CD4-positive, alpha-beta T cell (primary cell): ENCODE data around the gene CDC42BPA. TPM values are rescaled to one million over a fixed set of nuclear protein-coding genes. Genes with fewer than 3 reads are reported as not detected.

ENCODE experiments used
- ATAC-seq: fragments of 200-7000 bp; cut with Tn5 transposase; one replicate; pipeline ENCODE4 v1.10.0; 2022; ENCODE audit warnings: mild to moderate bottlenecking; ENCODE audit not compliant: poor library complexity
- CTCF ChIA-PET: fragments of 350-600 bp; sonication (Branson Sonifier 250); formaldehyde crosslinking; loops from one replicate; lab custom pipeline; 2021; ENCODE audit warnings: antibody characterized with exemption, inconsistent platforms; lab: Charles Lee
- POLR2A ChIA-PET: fragments of 350-600 bp; sonication (Branson Sonifier 250); formaldehyde crosslinking; loops from one replicate; lab custom pipeline; 2021; ENCODE audit warnings: antibody characterized with exemption, inconsistent platforms; lab: Charles Lee
- DNase-seq, 14 experiments: peaks; one replicate each; pipeline ENCODE4 v3.0.0-alpha.2; 2013 to 2020; ENCODE audit warnings: mixed read lengths in 2 of 14
- H3K27ac ChIP-seq, 2 donors: one replicate each; pipeline versions ENCODE4 v1.5.1 to v1.7.0; 2013; ENCODE audit warnings: low read length in 2 of 2, low read depth in 1 of 2, mild to moderate bottlenecking in 1 of 2
- H3K27me3 ChIP-seq, 2 experiments: 1 replicate in 1 of 2; 2 replicates in 1 of 2; pipeline versions ENCODE4 v1.6.1 to v1.7.0; 2013; ENCODE audit warnings: low read length in 2 of 2, control low read depth in 1 of 2, mild to moderate bottlenecking in 1 of 2, moderate library complexity in 1 of 2; ENCODE audit not compliant: insufficient read depth in 2 of 2, control insufficient read depth in 1 of 2
- H3K36me3 ChIP-seq: one replicate; pipeline ENCODE4 v1.6.1; 2013; ENCODE audit warnings: low read length, control low read depth; ENCODE audit not compliant: insufficient read depth
- H3K4me1 ChIP-seq: one replicate; pipeline ENCODE4 v1.6.1; 2013; ENCODE audit warnings: low read length, control low read depth; ENCODE audit not compliant: insufficient read depth
- H3K4me3 ChIP-seq: one replicate; pipeline ENCODE4 v1.5.1; 2013; ENCODE audit warnings: mild to moderate bottlenecking, low read length, moderate library complexity
- H3K9me3 ChIP-seq, 2 experiments: 1 replicate in 1 of 2; 2 replicates in 1 of 2; pipeline versions ENCODE4 v1.6.1 to v1.7.0; 2013; ENCODE audit warnings: low read length in 2 of 2, mild to moderate bottlenecking in 2 of 2, control low read depth in 1 of 2, moderate library complexity in 1 of 2; ENCODE audit not compliant: control insufficient read depth in 1 of 2, insufficient read depth in 1 of 2
- H3K27ac Mint-ChIP-seq: one replicate; pipeline ENCODE4 v1.8.0; 2020; ENCODE audit warnings: mixed read lengths
- H3K27me3 Mint-ChIP-seq: one replicate; pipeline ENCODE4 v1.8.0; 2021; ENCODE audit warnings: mixed read lengths
- H3K36me3 Mint-ChIP-seq: one replicate; pipeline ENCODE4 v1.8.0; 2021; ENCODE audit warnings: low read depth, mixed read lengths
- H3K4me1 Mint-ChIP-seq: one replicate; pipeline ENCODE4 v1.8.0; 2021; ENCODE audit warnings: low read depth, mixed read lengths
- H3K4me3 Mint-ChIP-seq: one replicate; pipeline ENCODE4 v1.8.0; 2020; ENCODE audit warnings: mild to moderate bottlenecking, mixed read lengths
- H3K9me3 Mint-ChIP-seq: one replicate; pipeline ENCODE4 v1.8.0; 2020; ENCODE audit warnings: mixed read lengths
- CTCF ChIP-seq: fragments of 200-600 bp; IDR thresholded peaks from one replicate; pipeline ENCODE4 v1.8.0; 2022; ENCODE audit warnings: antibody characterized with exemption, mild to moderate bottlenecking
- intact Hi-C, 2 experiments: fragments of 100-400 bp; cut with DNase I in 1 of 2; cut with micrococcal nuclease in 1 of 2; formaldehyde crosslinking; loops; one replicate each; pipeline versions ENCODE4 v1.15.1 to v1.9.0; 2023 to 2025; cut with DNase I, micrococcal nuclease
- total RNA-seq, 174 experiments: library from RNA in 2 of 174; stranded (reverse) in 2 of 174; gene quantifications; one replicate each; pipeline ENCODE4 v1.2.3 and lab custom pipeline; 2021 to 2026

Gene CDC42BPA
- total RNA-seq, 2 experiments from 2014 or later = 2.2 to 3.0 TPM

GRCh38 chr1:227212164-227212563 lies 106.1 kb downstream of the CDC42BPA start:
- DNase-seq (no peak), ATAC-seq (no peak)
- H3K9me3 ChIP-seq = no peaks in the 10 kb centered on the region
- ChIA-PET POLR2A (no interaction called here), CTCF (no interaction called here)
- TF ChIP-seq CTCF = no peak
- H3K4me1 Mint-ChIP-seq = no peaks in the 10 kb centered on the region
- no peak overlapping the region for H3K27ac Mint-ChIP-seq
- H3K4me3 Mint-ChIP-seq = no peak overlapping the region
- no peaks in the 10 kb centered on the region for H3K36me3 Mint-ChIP-seq
- H3K4me1 ChIP-seq = no peaks in the 10 kb centered on the region
- H3K9me3 Mint-ChIP-seq = no peaks in the 10 kb centered on the region
- H3K4me3 ChIP-seq = no peak overlapping the region
- peaks cover 4% of the 10 kb centered on the region for H3K27me3 Mint-ChIP-seq
- H3K27me3 ChIP-seq = peaks cover 3 to 13% of the 10 kb centered on the region in 2 experiments
- intact Hi-C loops = no loop called here
- H3K36me3 ChIP-seq = no peaks in the 10 kb centered on the region
- H3K27ac ChIP-seq = no peak overlapping the region

DNA sequence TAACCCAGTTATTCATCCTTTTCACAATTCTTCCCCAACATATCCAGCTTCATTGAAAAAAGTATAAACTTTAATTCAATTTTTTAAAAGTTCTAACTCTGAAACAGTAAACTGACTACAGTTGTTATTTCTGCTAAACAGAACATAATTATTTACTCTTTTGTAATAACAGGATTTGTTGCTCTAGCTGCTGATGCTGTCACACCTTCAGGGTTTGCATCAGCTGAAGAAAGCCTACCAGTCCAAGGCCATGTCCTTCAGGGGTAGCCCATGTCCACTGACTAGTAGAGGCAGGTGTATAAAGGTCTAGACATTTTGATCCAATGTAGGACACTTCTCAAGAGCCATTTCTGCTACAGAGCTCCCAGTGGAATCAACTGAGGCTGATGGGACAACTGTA lies 107.7 kb downstream of the CDC42BPA start:
- Mint-ChIP-seq H3K4me1 (no peaks in the 10 kb centered on the region), H3K9me3 (no peaks in the 10 kb centered on the region), H3K27ac (no peak overlapping the region), H3K4me3 (no peak overlapping the region), H3K36me3 (no peaks in the 10 kb centered on the region), H3K27me3 (peaks cover 4% of the 10 kb centered on the region)
- H3K27me3 ChIP-seq = peaks cover 3 to 13% of the 10 kb centered on the region in 2 experiments
- H3K4me1 ChIP-seq = no peaks in the 10 kb centered on the region
- intact Hi-C loops = no loop called here
- POLR2A ChIA-PET = no interaction called here
- ATAC-seq (no peak), DNase-seq (no peak)
- no peaks in the 10 kb centered on the region for H3K36me3 ChIP-seq
- CTCF ChIA-PET = no interaction called here
- no peak overlapping the region for H3K4me3 ChIP-seq
- no peak for TF ChIP-seq CTCF
- H3K27ac ChIP-seq = no peak overlapping the region
- no peaks in the 10 kb centered on the region for H3K9me3 ChIP-seq

DNA sequence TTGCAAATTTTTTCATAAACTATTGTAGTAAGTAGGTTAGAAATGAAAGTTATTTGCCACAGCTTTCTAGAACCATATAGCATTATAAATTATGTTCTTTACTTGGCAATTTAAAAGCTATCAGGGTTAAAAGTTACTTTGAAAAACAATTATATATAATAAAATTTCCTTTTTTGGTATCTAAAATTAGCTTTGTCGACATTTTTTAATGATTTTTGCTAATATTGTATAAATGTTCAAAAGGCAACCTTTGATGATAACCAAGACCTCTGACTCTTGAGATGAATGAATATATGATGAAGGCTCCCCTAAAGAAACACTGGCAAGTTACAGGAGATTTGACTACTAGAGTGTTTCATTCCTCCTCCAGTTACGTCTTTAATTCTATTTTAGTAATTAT lies 121.2 kb downstream of the CDC42BPA start:
- Mint-ChIP-seq H3K4me1 (no peaks in the 10 kb centered on the region), H3K27ac (no peak overlapping the region), H3K9me3 (no peaks in the 10 kb centered on the region), H3K36me3 (no peaks in the 10 kb centered on the region), H3K4me3 (no peak overlapping the region), H3K27me3 (peaks cover 3% of the 10 kb centered on the region)
- ChIA-PET CTCF (no interaction called here), POLR2A (no interaction called here)
- Histone ChIP-seq H3K36me3 (no peaks in the 10 kb centered on the region), H3K27ac (no peak overlapping the region), H3K4me1 (no peaks in the 10 kb centered on the region), H3K9me3 (no peaks in the 10 kb centered on the region), H3K4me3 (no peak overlapping the region), H3K27me3 (no peaks in the 10 kb centered on the region)
- intact Hi-C loops = no loop called here
- no peak for DNase-seq
- ATAC-seq = no peak
- no peak for TF ChIP-seq CTCF
